ENCODE results near the gene RASD2.
A peak's percentile ranks its signal among the peaks of the same experiment; 100 is the strongest.

The RASD2 gene

GRCh38 chr22:35559354-35560005 is 18.8 kb downstream of the RASD2 start:
- DNase-seq (ENCODE audit: low read depth, low spot score): no peak

GRCh38 chr22:35560366-35560765 is 19.7 kb downstream of the RASD2 start:
- no peak for DNase-seq (ENCODE audit: low read depth, low spot score)

GRCh38 chr22:35560824-35561223 is 20.2 kb downstream of the RASD2 start:
- DNase-seq (ENCODE audit: low read depth, low spot score): no peak

- DNase-seq (ENCODE audit: low read depth, low spot score): peak; percentile 80
These were observed 21.3 kb downstream of the RASD2 start for GRCh38 chr22:35561796-35562526.

- DNase-seq (ENCODE audit: low read depth, low spot score): no peak
These were observed 22.6 kb downstream of the RASD2 start for GRCh38 chr22:35563211-35563610.

- peak; percentile 40 for DNase-seq (ENCODE audit: low read depth, low spot score)
These were observed 24.6 kb downstream of the RASD2 start for GRCh38 chr22:35564975-35565867.

GRCh38 chr22:35567351-35568141 is 26.9 kb downstream of the RASD2 start:
- no peak for DNase-seq (ENCODE audit: low read depth, low spot score)

GRCh38 chr22:35568751-35569739 is 28.4 kb downstream of the RASD2 start:
- peak; percentile 75 for DNase-seq (ENCODE audit: low read depth, low spot score)

GRCh38 chr22:35569916-35570315 is 29.3 kb downstream of the RASD2 start:
- no peak for DNase-seq (ENCODE audit: low read depth, low spot score)

GRCh38 chr22:35570686-35571194 is 30.1 kb downstream of the RASD2 start:
- DNase-seq (ENCODE audit: low read depth, low spot score): no peak

- DNase-seq (ENCODE audit: low read depth, low spot score): no peak
These were observed 31.9 kb downstream of the RASD2 start for GRCh38 chr22:35572556-35572955.

GRCh38 chr22:35575116-35575748 is 34.6 kb downstream of the RASD2 start:
- no peak for DNase-seq (ENCODE audit: low read depth, low spot score)

- DNase-seq (ENCODE audit: low read depth, low spot score): no peak
These were observed 36.0 kb downstream of the RASD2 start for GRCh38 chr22:35576671-35577070.

- DNase-seq (ENCODE audit: low read depth, low spot score): no peak
These were observed 37.4 kb downstream of the RASD2 start for GRCh38 chr22:35577799-35578659.

- DNase-seq (ENCODE audit: low read depth, low spot score): no peak
These were observed 38.4 kb downstream of the RASD2 start for GRCh38 chr22:35578836-35579575.

GRCh38 chr22:35580351-35581022 is 39.9 kb downstream of the RASD2 start:
- no peak for DNase-seq (ENCODE audit: low read depth, low spot score)

- DNase-seq (ENCODE audit: low read depth, low spot score): no peak
These were observed 40.4 kb downstream of the RASD2 start for GRCh38 chr22:35581023-35581413.

Measured in astrocyte of the hippocampus (primary cell).